Measurements from ENCODE around the gene SP6.

SP6 gene

GRCh38 chr17:47837401-47838039 lies 13.4 kb downstream of the SP6 start:
- H3K27ac ChIP-seq, result no peak overlapping the region
- TF ChIP-seq ZFX (IDR thresholded peaks at IDR 0.05) (no peak), CTCF (conservative IDR thresholded peaks at IDR 0.05) (no peak)

- no peak overlapping the region for H3K27ac ChIP-seq
- TF ChIP-seq CTCF (conservative IDR thresholded peaks at IDR 0.05) (no peak), ZFX (IDR thresholded peaks at IDR 0.05) (no peak)
Measured at GRCh38 chr17:47836601-47837000, 14.4 kb downstream of the SP6 start.

GRCh38 chr17:47834756-47835155 lies 16.2 kb downstream of the SP6 start:
- TF ChIP-seq ZFX (IDR thresholded peaks at IDR 0.05) (no peak), CTCF (conservative IDR thresholded peaks at IDR 0.05) (no peak)
- H3K27ac ChIP-seq, result no peak overlapping the region

- no peak for TF ChIP-seq ZFX (IDR thresholded peaks at IDR 0.05)
- peak overlapping the region; percentile 77 for H3K27ac ChIP-seq
Measured at GRCh38 chr17:47831934-47832327, 19.0 kb downstream of the SP6 start.

GRCh38 chr17:47831003-47831933 lies 19.7 kb downstream of the SP6 start, which contains the start of the genes LRRC46 and MRPL10:
TSS of gene LRRC46 (plus strand) at chr17:47831670. CDS start at chr17:47831990, 320 bp downstream.
TSS of gene MRPL10 (minus strand) at chr17:47831541. CDS start at chr17:47831511, 30 bp downstream.
- H3K27ac ChIP-seq, result peak within 1 kb of the TSS; percentile 77
- TF ChIP-seq CTCF (conservative IDR thresholded peaks at IDR 0.05) (peak; percentile 70), ZFX (IDR thresholded peaks at IDR 0.05) (no peak)

GRCh38 chr17:47830396-47831002 lies 20.5 kb downstream of the SP6 start:
- H3K27ac ChIP-seq, result peak overlapping the region; percentile 77
- TF ChIP-seq CTCF (conservative IDR thresholded peaks at IDR 0.05), result no peak
- TF ChIP-seq ZFX (IDR thresholded peaks at IDR 0.05), result no peak

- TF ChIP-seq CTCF (conservative IDR thresholded peaks at IDR 0.05) (no peak), ZFX (IDR thresholded peaks at IDR 0.05) (no peak)
- peak overlapping the region; percentile 77; the same call in 1 of the 2 replicates for H3K27ac ChIP-seq
Measured at GRCh38 chr17:47829870-47830269, 21.1 kb downstream of the SP6 start.
